NCI-H2196 (cell line): ENCODE measurements around the gene PLAU.
"Not testable (repeated sequence)": the region's sequence is repeated elsewhere in the genome, so short reads cannot be mapped to it uniquely, and the experiment has no call there.

ENCODE experiments used
- DNase-seq: peaks from one replicate; lab custom pipeline; 2025; ENCODE audit not compliant: unreplicated experiment; lab: John Stamatoyannopoulos, UW

PLAU gene

DNA sequence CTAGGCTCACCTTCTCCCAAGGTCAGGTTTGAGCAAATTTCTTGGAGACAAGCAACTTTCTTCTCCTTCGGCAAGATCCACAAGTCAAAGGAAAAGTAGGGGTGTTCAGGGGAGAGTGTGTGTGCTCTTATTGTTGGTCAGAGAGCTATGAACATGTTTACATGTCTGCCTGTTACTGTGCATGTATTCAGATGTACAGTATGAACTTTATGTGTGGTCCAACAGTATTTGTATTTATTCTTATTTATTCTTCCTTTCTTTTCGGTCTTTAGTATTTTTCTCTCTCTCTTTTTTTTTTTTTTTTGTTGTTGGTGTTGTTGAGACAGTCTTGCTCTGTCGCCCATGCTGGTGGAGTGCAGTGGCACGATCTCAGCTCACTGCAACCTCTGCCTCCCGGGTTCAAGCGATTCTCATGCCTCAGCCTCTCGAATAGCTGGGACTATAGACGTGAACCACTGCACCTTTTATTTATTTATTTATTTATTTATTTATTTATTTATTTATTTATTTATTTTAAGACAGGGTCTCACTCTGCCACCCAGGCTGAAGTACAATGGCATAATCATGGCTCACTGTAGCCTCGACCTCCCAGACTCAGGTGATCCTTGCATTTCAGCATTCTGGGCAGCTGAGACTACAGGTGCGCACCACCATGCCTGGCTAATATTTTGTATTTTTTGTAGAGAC lies 38.2 kb downstream of the PLAU start:
- no peak for DNase-seq

DNA sequence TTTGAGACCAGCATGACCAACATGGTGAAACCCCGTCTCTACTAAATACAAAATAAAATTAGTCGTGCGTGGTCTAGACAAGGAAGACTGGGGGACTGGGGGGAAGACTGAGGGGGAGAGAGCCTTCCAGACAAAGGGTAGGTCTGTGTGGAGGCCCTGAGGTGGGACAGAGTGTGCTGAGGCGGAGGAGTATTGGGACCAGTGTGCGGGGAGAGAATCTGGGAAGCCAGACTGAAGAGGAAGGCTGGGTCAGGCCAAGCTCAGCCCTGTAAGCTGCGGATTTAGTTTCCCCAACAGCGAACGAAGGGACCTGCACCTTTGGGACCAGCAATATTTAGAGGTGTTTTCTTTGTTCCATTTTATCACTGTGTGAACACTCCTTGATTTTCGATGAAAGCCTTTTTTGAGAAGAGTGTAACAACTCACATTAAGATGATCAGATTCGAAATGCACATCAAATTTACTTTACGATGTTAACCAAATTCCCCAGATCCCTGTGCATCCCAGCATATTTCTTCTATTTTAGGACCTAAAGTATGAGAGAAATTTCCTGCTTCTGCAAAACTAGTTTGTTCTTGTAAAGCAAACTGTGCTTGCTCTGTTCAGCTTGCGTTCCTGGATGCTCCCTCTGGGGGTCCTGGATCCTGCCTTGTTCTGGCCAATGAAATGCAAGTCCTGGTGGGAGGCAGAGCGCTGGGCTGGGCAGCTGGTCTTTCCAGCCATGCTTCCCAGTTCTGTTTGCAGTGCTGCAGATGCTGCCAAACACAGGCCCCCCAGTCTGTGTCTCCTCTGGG lies 39.4 kb downstream of the PLAU start:
- DNase-seq = no peak

DNA sequence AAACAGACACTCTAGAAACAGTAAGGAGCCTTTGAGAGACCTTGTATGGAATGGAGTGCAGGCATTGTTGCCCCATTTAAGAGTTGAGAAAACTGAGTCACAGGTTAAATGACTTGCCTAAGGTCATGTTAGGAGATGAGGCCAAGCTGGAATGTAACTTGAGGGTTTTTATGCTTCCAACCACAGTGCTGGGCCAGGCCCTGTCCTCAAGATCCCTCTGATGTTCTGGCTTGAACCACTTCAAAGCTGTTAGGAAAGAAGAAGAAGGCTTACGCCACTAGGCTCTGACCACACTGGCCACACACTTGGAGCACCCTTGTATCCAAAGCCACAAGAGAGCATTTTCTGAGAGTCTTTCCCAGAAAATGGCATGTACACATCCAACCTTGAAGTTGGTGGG lies 42.7 kb downstream of the PLAU start:
- DNase-seq = no peak

DNA sequence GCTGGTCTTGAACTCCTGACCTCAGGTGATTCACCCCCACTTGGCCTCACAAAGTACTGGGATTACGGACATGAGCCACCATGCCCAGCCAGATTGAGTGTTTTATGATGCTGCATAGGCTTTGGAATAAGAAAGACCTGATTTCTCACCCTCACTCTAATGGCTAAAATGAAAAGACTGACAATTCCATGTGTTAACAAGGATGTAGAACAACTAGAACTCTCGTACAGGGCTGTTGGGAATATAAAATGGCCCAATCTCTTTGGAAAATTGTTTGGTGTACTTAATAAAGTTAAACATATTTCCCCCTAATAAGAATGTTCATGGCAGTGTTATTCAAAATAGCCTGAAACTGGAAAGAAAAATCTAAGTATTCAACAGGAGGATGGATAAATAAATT lies 43.8 kb downstream of the PLAU start:
- no peak for DNase-seq

DNA sequence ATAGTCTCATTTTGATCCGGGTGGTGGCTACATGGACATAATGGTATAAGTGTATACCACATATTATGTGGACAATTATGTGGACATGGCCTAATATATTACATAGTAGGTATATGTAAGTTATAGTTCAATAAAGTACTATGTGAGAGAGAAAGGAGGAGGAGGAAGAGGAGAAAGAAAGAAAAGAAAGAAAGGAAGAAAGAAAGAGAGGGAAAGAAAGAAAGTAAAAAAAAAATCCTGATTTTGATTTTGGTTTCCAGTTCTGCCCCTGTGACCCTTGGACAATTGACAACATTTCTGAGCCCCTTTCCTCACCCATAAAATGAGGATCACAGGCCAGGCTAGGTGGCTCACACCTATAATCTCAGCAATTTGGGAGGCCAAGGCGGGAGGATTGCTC lies 44.8 kb downstream of the PLAU start:
- DNase-seq = no peak

DNA sequence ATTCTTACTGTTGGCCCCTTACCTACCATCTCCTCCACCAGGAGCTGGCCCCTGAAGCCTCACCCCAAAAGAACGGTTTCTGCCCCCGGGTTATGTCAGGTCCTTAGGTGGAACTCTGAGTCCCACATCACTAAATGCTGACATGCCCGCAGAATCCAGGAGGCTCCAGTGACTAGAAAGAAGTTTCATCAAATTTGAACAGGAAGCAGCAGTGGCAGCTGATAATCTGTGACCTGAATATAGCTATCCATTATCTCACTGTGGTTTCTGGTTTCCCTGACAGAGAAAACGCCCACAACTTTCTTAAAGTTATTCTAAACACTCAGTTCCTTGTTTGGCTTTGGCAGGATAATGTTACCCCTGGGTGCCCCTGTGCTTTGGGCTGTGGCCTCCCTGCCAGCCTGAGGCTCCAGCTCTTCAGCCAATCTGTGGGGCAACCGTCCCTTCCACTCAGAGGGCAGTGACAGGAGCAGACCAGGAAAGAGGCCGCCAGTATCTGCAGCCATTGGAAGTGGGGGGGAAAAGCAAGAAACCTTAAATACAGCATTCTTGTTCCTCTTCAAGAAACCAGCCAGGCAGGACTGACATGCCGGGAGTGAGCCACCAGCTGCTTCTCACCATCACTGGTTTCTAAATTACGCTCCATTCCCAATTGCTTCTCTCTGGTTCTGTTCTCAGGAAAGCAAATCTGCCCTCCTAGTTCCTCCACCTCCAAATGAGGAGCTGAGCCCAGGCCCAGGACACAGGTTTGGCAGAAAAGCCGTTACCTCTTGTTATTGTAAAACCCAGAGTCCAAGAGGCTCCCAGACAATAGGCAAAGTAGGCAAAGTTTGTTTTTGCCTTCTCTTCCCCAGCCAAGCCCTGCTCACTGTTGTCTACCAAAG lies 45.8 kb downstream of the PLAU start:
- DNase-seq = no peak

DNA sequence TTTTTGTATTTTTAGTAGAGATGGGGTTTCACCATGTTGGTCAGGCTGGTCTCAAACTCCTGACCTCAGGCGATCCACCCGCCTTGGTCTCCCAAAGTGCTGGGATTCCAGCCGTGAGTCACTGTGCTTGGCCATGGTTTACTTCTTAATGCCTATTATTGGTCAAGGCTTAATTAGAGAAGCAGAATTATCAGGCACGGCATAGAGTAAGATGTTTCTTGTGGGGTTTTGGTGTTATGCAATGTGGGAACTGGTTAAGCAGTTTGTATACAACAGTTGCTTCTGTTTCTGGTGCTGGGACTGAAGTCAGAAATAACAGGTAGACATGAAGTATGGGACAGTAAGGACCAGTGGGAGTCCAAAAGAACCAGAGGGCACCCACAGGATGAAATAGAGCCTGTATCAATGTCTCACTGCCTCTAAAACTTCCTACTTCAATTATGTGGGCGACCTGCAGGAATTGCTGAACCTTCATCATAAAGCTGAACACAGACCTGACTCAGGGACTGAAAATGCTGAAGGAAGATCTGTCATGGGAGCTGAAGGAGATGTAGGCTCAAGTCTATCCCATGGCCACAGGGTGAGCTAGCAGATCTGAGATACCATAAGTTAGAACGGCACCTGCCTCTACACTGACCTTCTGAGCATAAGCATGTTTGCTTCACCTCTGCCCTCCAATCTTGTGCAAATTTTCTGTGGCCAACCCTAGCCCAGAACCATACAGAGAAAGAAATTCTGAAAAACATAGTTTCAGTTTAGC lies 48.7 kb downstream of the PLAU start:
- DNase-seq = no peak

DNA sequence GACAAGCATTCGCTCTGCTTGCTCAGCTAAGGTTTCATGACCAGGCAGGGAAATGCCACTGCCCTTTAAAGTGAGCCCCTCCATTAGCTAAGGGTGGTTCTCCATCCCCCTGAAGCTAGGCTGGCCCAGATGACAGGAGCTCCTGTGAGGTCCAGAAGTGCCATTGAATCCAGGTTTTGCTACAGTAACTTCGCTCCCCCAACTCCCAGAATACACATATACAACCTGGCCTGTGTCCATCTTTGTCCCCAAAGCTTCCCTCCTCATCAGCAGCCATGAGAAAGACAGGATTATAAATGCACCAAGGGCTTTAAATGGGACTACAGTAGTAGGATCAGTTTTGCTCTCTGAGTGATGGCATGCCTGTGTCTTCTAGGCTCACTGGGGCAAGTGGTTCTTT lies 51.5 kb downstream of the PLAU start:
- no peak for DNase-seq

DNA sequence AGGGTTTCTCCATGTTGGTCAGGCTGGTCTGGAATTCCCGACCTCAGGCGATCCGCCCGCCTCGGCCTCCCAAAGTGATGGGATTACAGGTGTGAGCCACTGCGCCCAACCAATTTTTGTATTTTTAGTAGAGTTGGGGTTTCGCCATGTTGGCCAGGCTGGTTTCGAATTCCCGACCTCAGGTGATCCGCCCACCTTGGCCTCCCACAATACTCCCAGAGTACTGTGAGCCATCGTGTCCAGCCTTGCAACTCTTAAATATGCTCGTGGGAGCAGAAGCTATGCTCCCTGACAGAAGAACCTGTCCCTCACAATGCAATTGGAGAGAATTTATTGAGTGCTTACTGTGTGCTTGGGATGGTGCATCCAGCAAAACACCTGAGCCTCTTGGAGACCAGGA lies 52.6 kb downstream of the PLAU start:
- DNase-seq = not testable (repeated sequence)

DNA sequence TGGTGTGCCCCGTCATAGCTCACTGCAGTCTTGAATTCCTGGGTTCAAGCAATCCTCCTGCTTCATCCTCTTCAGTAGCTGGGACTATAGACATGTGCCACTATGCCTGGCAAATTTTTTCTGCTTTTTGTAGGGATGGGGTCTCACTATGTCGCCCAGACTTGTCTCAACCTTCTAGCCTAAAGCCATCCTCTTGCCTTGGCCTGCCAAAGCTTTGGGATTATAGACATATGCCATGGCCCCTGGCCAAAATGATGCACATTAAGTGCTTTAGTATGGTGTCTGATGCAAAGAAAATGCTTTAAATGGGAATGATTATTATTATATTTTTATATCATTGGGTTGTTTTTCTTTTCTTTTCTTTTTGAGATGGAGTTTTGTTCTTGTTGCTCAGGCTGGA lies 53.8 kb downstream of the PLAU start:
- no peak for DNase-seq

DNA sequence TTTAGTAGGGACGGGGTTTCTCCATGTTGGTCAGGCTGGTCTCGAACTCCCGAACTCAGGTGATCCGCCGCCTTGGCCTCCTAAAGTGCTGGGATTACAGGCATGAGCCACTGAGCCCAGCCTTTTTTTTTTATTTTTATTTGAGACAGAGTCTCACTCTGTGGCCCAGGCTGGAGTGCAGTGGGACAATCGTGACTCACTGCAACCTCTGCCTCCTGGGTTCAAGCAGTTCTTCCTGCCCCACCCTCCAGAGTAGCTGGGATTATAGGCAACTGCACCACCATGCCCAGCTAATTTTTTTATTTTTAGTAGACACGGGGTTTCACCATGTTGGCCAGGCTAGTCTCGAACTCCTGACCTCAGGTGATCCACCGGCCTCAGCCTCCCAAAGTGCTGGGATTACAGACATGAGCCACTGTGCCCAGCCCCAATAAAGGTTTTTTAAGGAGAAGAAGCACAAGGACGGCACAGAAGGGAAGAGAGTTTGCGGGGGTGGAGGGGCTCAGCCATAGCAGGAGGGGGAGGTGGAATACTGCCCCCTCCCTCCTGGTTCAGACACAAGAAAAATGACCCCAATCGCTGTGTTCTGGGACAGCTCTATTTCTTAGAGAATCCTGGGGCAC lies 54.4 kb downstream of the PLAU start:
- DNase-seq = not testable (repeated sequence)

DNA sequence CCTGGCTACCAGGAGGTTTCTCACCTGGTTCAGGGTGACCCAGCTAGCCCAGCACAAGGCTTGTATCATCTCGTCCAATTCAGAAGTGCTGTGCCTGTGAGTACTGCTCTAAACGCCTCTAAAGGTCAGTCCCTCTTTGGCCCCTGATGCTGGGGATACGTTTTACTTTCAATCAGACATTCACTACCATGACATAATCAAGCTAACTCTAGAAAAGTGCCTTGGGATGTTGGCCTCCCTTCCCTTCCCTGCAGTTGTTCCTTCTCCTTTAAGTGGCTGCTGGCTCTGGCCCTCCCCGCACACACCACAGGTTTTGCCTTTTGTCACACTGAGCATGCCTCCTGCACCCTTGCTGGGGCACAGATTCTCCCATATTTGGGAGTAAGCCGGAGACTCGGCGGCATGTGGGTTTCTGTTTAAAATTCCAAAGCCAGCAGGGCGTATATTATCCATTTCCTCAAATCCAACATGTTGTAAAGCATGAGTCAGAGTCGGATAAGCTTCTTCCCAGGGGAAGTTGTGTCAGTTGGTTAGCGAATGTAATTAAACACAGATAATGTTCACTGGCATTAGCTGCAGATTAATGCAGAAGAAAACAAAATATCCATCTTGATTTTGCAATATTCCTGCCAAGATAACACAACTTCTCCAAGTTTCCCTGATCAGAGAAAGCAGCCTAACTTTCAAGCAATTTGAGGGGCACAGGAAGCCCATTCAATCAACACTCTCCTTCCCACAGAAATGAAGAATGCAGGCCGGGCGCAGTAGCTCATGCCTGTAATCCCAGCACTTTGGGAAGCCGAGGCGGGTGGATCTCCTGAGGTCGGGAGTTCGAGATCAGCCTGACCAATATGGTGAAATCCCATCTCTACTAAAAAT lies 55.2 kb downstream of the PLAU start:
- no peak for DNase-seq

DNA sequence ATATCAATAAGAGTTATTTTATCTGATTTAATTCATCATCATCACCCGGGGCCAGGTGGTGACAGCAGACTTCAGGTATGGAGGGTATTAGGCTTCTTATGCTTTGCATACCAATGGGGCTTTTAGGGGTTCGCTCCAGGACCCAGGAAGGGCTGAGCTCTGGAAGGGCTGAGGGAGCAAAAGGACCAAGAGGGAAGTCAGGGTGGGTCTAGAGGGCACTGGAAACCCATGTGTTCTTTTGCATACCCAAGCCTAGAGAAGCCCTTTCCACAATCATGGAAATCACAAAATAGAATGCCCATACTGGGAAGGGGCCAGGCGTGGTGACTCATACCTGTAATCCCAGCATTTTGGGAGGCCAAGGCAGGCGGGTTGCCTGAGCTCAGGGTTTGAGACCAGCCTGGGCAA lies 56.1 kb downstream of the PLAU start:
- no peak for DNase-seq
